H1 (cell line): ENCODE measurements around the gene TRAPPC2L. TPM values are rescaled to one million over a fixed set of nuclear protein-coding genes. Genes with fewer than 3 reads are reported as not detected.
A peak's percentile ranks its signal among the peaks of the same experiment; 100 is the strongest.

Source experiments
- CTCF ChIA-PET: fragments of 300-600 bp; sonication (Branson Sonifier 250); formaldehyde crosslinking; loops from one replicate; lab custom pipeline; 2021; ENCODE audit not compliant: partially characterized antibody; lab: Charles Lee
- POLR2A ChIA-PET: fragments of 300-600 bp; sonication (Branson Sonifier 250); formaldehyde crosslinking; loops from one replicate; lab custom pipeline; 2021; ENCODE audit warnings: inconsistent platforms; ENCODE audit not compliant: partially characterized antibody; lab: Charles Lee
- DNase-seq, 2 experiments: peaks; one replicate each; pipeline versions ENCODE4 v3.0.0 to v3.0.0-alpha.2; 2010 to 2022; ENCODE audit warnings: low spot score in 2 of 2, low read depth in 1 of 2, mixed read lengths in 1 of 2
- FAIRE-seq: peaks from 2 replicates; lab custom pipeline; 2011; peaks lifted over from hg19 to GRCh38; lab: Jason Lieb, UNC
- H2AFZ ChIP-seq: 2 replicates; pipeline ENCODE4 v1.8.1; 2012; ENCODE audit warnings: low read length, inconsistent platforms
- H2AK5ac ChIP-seq: 2 replicates; pipeline ENCODE4 v1.6.1; 2013; ENCODE audit warnings: low read depth, low read length
- H2BK120ac ChIP-seq: replicated peaks from 2 replicates; pipeline ENCODE3; 2013; ENCODE audit warnings: low read depth, low read length, inconsistent platforms
- H2BK12ac ChIP-seq: 2 replicates; pipeline ENCODE4 v1.6.1; 2013; ENCODE audit warnings: low read depth, low read length
- H2BK15ac ChIP-seq: 2 replicates; pipeline ENCODE4 v1.6.1; 2013; ENCODE audit warnings: low read length
- H2BK20ac ChIP-seq: 2 replicates; pipeline ENCODE4 v1.6.1; 2013; ENCODE audit warnings: low read length
- H2BK5ac ChIP-seq: 2 replicates; pipeline ENCODE4 v1.6.1; 2013; ENCODE audit warnings: low read depth, low read length
- H3K14ac ChIP-seq: 2 replicates; pipeline ENCODE4 v1.6.1; 2013; ENCODE audit warnings: inconsistent platforms; ENCODE audit not compliant: insufficient read length
- H3K18ac ChIP-seq: 2 replicates; pipeline ENCODE4 v1.6.1; 2013; ENCODE audit warnings: low read length; ENCODE audit errors: extremely low read depth
- H3K23ac ChIP-seq: 2 replicates; pipeline ENCODE4 v1.6.1; 2013; ENCODE audit warnings: inconsistent platforms; ENCODE audit not compliant: insufficient read length
- H3K23me2 ChIP-seq: 2 replicates; pipeline ENCODE4 v1.6.1; 2013; ENCODE audit warnings: low read depth, low read length
- H3K27ac ChIP-seq: 2 replicates; pipeline ENCODE4 v1.6.1; 2011; ENCODE audit warnings: low read depth, low read length, inconsistent platforms
- H3K27me3 ChIP-seq, 4 experiments: replicated peaks in 1 of 4; 1 replicate in 1 of 4; 2 replicates in 3 of 4; pipeline versions ENCODE4 v1.6.1 to v1.8.1; 2011 to 2013; ENCODE audit warnings: low read length in 3 of 4, mild to moderate bottlenecking in 3 of 4, inconsistent platforms in 2 of 4, mixed read lengths in 2 of 4, moderate library complexity in 1 of 4; ENCODE audit not compliant: control insufficient read depth in 3 of 4, insufficient read depth in 3 of 4; ENCODE audit errors: extremely low read depth in 1 of 4
- H3K36me3 ChIP-seq, 4 experiments: 2 replicates each; pipeline versions ENCODE4 v1.6.1 to v1.8.1; 2011 to 2013; ENCODE audit warnings: mild to moderate bottlenecking in 4 of 4, low read length in 3 of 4, moderate library complexity in 2 of 4, control low read depth in 1 of 4, inconsistent platforms in 1 of 4; ENCODE audit not compliant: insufficient read depth in 4 of 4, control insufficient read depth in 2 of 4
- H3K4ac ChIP-seq: replicated peaks from 2 replicates; pipeline ENCODE3; 2013; ENCODE audit warnings: low read length, low read depth, mixed read lengths, inconsistent platforms; ENCODE audit not compliant: insufficient read length
- H3K4me1 ChIP-seq, 4 experiments: replicated peaks in 1 of 4; 1 replicate in 1 of 4; 2 replicates in 3 of 4; pipeline versions ENCODE4 v1.6.1 to v1.8.1; 2011 to 2013; ENCODE audit warnings: low read length in 3 of 4, inconsistent platforms in 2 of 4, mixed read lengths in 1 of 4; ENCODE audit not compliant: insufficient read depth in 4 of 4, control insufficient read depth in 3 of 4
- H3K4me2 ChIP-seq, 2 experiments: 2 replicates each; pipeline versions ENCODE4 v1.6.1 to v1.8.1; 2011 to 2013; ENCODE audit warnings: low read depth in 2 of 2, low read length in 2 of 2, control low read depth in 1 of 2, inconsistent platforms in 1 of 2, mild to moderate bottlenecking in 1 of 2; ENCODE audit not compliant: insufficient read depth in 1 of 2
- H3K4me3 ChIP-seq, 4 experiments: fragments of 200-600, 300-600 bp in 1 of 4; sonication (generic), shearing (Covaris generic), sonication (Bioruptor Twin) in 1 of 4; 2 replicates each; pipeline versions ENCODE4 v1.5.1 to v1.8.1; 2011 to 2016; ENCODE audit warnings: low read length in 4 of 4, low read depth in 3 of 4, control low read depth in 2 of 4, inconsistent platforms in 2 of 4, mild to moderate bottlenecking in 2 of 4, mixed read lengths in 1 of 4, moderate library complexity in 1 of 4; ENCODE audit not compliant: insufficient read depth in 2 of 4; ENCODE audit errors: extremely low read depth in 1 of 4
- H3K56ac ChIP-seq: replicated peaks from 2 replicates; pipeline ENCODE3; 2013; ENCODE audit warnings: low read depth, mild to moderate bottlenecking, mixed read lengths, low read length, inconsistent platforms; ENCODE audit not compliant: insufficient read length
- H3K79me1 ChIP-seq: 2 replicates; pipeline ENCODE4 v1.6.1; 2013; ENCODE audit warnings: low read depth, low read length, control low read depth
- H3K79me2 ChIP-seq, 2 experiments: 2 replicates each; pipeline versions ENCODE4 v1.6.1 to v1.8.1; 2012 to 2013; ENCODE audit warnings: low read length in 2 of 2, mild to moderate bottlenecking in 2 of 2, inconsistent platforms in 1 of 2; ENCODE audit not compliant: insufficient read depth in 2 of 2, control insufficient read depth in 1 of 2
- H3K9ac ChIP-seq, 4 experiments: replicated peaks in 1 of 4; 1 replicate in 1 of 4; 2 replicates in 3 of 4; pipeline versions ENCODE4 v1.6.1 to v1.8.1; 2011 to 2013; ENCODE audit warnings: low read depth in 3 of 4, low read length in 3 of 4, control low read depth in 2 of 4, mild to moderate bottlenecking in 2 of 4, moderate library complexity in 2 of 4, inconsistent platforms in 1 of 4; ENCODE audit errors: extremely low read depth in 1 of 4
- H3K9me3 ChIP-seq, 2 experiments: 2 replicates each; pipeline versions ENCODE4 v1.6.1 to v1.8.1; 2012 to 2013; ENCODE audit warnings: mild to moderate bottlenecking in 2 of 2, moderate library complexity in 2 of 2, control low read depth in 1 of 2, inconsistent platforms in 1 of 2, low read depth in 1 of 2, low read length in 1 of 2, mixed read lengths in 1 of 2; ENCODE audit not compliant: insufficient read depth in 2 of 2
- H4K20me1 ChIP-seq, 2 experiments: replicated peaks in 1 of 2; 2 replicates each; pipeline versions ENCODE3 to v1.8.1; 2011 to 2013; ENCODE audit warnings: inconsistent platforms in 2 of 2, low read length in 2 of 2, mild to moderate bottlenecking in 1 of 2; ENCODE audit not compliant: insufficient read depth in 2 of 2, control insufficient read depth in 1 of 2
- H4K5ac ChIP-seq: 2 replicates; pipeline ENCODE4 v1.6.1; 2013; ENCODE audit warnings: low read length, low read depth, mixed read lengths, inconsistent platforms; ENCODE audit not compliant: insufficient read length
- H4K8ac ChIP-seq: 2 replicates; pipeline ENCODE4 v1.8.0; 2013; ENCODE audit warnings: mild to moderate bottlenecking, moderate library complexity, low read length, inconsistent platforms; ENCODE audit not compliant: insufficient read depth; ENCODE audit errors: extremely low read depth
- H4K91ac ChIP-seq: replicated peaks from 2 replicates; pipeline ENCODE3; 2013; ENCODE audit warnings: low read length, mixed read lengths, inconsistent platforms; ENCODE audit not compliant: insufficient read length
- BRCA1 ChIP-seq: IDR thresholded peaks from 2 replicates; pipeline ENCODE4 v1.6.1; 2012; ENCODE audit warnings: low read depth, low read length, improper control_type of control experiment
- CBX5 ChIP-seq: fragments of 300-800, 300-1000 bp; sonication (generic); IDR thresholded peaks from 2 replicates; pipeline ENCODE4 v1.7.1; 2016; ENCODE audit warnings: antibody characterized with exemption, low read length, low read depth
- CREB1 ChIP-seq: IDR thresholded peaks from 2 replicates; pipeline ENCODE4 v1.6.1; 2012; ENCODE audit warnings: inconsistent platforms
- GTF2F1 ChIP-seq: IDR thresholded peaks from 2 replicates; pipeline ENCODE4 v1.6.1; 2012; ENCODE audit warnings: low read depth, low read length, improper control_type of control experiment, borderline replicate concordance
- HDAC6 ChIP-seq: IDR thresholded peaks from one replicate; pipeline ENCODE4 v1.7.1; 2012; ENCODE audit warnings: low read depth, mild to moderate bottlenecking, inconsistent platforms, low read length, moderate library complexity
- POLR2AphosphoS5 ChIP-seq: IDR thresholded peaks from 2 replicates; pipeline ENCODE4 v1.6.1; 2011; ENCODE audit warnings: low read depth, low read length
- RAD21 ChIP-seq, 2 experiments: IDR thresholded peaks in 1 of 2; conservative IDR thresholded peaks in 1 of 2; 2 replicates each; pipeline ENCODE4 v1.6.1; 2011; ENCODE audit warnings: low read depth in 2 of 2, low read length in 2 of 2, improper control_type of control experiment in 1 of 2, inconsistent platforms in 1 of 2, mild to moderate bottlenecking in 1 of 2, moderate library complexity in 1 of 2
- SP1 ChIP-seq: IDR thresholded peaks from 2 replicates; pipeline ENCODE4 v1.6.1; 2011; ENCODE audit warnings: low read depth, low read length
- TCF12 ChIP-seq: IDR thresholded peaks from 2 replicates; pipeline ENCODE4 v1.6.1; 2011; ENCODE audit warnings: low read depth, mild to moderate bottlenecking, low read length
- YY1 ChIP-seq: IDR thresholded peaks from 2 replicates; pipeline ENCODE4 v1.6.1; 2011; ENCODE audit warnings: low read depth, mild to moderate bottlenecking, low read length
- WGBS, 2 experiments: shearing (Covaris generic) in 1 of 2; methylation state at CpG; one replicate each; pipeline versions ENCODE4 v1.1.6 to v1.1.7; 2013 to 2015; ENCODE audit warnings: low lambda C conversion rate in 2 of 2, mixed read lengths in 2 of 2, inconsistent platforms in 1 of 2, low coverage in 1 of 2, missing lambda C conversion rate in 1 of 2; ENCODE audit not compliant: insufficient replicate concordance in 2 of 2, insufficient coverage in 1 of 2, insufficient read length in 1 of 2; ENCODE audit errors: extremely low coverage in 1 of 2, missing lambda C conversion rate in 1 of 2; 5-methylcytosine and 5-hydroxymethylcytosine counted together
- polyA plus RNA-seq, 7 experiments: library from polyadenylated mRNA; depleted of rRNA in 3 of 7; stranded (reverse) in 5 of 7; unstranded in 2 of 7; fragments of >200 nt in 5 of 7; fragments of 200-250 nt in 2 of 7; gene quantifications; 1 replicate in 5 of 7; 2 replicates in 1 of 7; 4 replicates in 1 of 7; pipeline versions ENCODE4 v1.2.1 to v1.2.3, GENCODE V29; 2011 to 2013; ENCODE audit warnings: missing spikeins in 2 of 7, mixed read lengths in 2 of 7
- total RNA-seq: library from RNA; stranded (reverse); fragmentation: NEBNext Ultra II Directional; extraction: Animal tissue kit (Norgen Biotek cat#: 25700); gene quantifications from 2 replicates; pipeline ENCODE4 v1.2.1, GENCODE V29; 2021
- TF ChIP-seq, protein P1 (sequence below): IDR thresholded peaks from 2 replicates; pipeline ENCODE4 v1.6.1; 2011; ENCODE audit warnings: low read length, improper control_type of control experiment

TRAPPC2L gene
- total and polyA plus RNA-seq, 2 of the 8 experiments (the other 6 are each of a cell fraction or from before 2014, with no cell fraction given), result 98.7 to 133 TPM

DNA sequence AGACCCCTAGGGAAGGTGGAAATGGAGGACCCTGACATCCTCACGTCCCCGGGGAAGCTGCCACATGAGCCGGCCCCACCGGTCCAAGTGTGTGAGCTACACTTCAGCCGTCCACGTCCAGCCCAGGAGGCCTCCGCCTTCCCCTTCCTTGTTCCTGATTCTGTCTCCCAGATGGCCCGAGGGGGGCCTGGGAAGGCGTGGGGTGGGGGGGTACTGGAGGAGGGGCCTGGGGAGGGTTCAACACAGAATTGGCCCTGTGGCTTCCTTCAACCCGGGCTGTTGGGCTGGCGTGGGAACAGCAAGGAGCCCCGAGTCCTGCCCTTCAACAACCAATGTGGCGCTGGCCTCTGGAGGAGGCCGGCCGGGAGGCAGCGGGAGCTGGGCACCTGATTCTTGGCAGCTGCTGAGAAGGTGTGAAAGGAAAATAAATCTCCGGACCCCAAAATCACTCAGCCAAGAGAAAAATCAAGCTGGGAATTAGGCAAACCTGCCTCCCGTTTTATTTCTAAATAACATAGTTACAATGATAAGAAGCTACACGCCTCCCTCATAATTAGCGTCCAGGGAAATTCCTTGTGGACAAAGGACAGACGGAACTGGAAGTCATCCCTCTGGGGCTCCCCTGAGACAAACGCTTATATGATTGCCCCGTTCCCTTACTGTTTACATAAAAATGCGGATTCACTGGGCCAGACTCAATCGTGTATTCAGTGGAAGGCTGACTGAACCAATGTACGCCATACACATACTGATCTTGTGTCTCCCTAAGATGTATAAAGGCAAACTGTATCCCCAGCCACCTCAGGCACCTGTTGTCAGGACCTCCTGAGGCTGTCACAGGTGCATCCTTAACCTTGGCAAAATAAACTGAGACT lies 43.4 kb upstream of the TRAPPC2L start:
- H3K4me2 ChIP-seq, result no peak overlapping the region
- TF ChIP-seq POLR2AphosphoS5 (no peak), RAD21 (IDR thresholded peaks at IDR 0.05 in 1 of 2, conservative IDR thresholded peaks at IDR 0.05 in 1 of 2; ENCODE audit: low read depth in 2 of 2, low read length in 2 of 2) (no peak), YY1 (no peak), HDAC6 (no peak), GTF2F1 (no peak), TCF12 (no peak), CREB1 (no peak), BRCA1 (no peak), SP1 (no peak), CBX5 (no peak)
- TF ChIP-seq, protein P1, sequence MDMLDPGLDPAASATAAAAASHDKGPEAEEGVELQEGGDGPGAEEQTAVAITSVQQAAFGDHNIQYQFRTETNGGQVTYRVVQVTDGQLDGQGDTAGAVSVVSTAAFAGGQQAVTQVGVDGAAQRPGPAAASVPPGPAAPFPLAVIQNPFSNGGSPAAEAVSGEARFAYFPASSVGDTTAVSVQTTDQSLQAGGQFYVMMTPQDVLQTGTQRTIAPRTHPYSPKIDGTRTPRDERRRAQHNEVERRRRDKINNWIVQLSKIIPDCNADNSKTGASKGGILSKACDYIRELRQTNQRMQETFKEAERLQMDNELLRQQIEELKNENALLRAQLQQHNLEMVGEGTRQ, result no peak

More for the DNA sequence above, 43.4 kb upstream of the TRAPPC2L start:
- Histone ChIP-seq H2BK15ac (no peak overlapping the region), H2AFZ (no peak overlapping the region), H3K9ac (no peak overlapping the region), H2BK5ac (peak overlapping the region; percentile 44; the same call in 1 of the 2 replicates), H3K23ac (no peak overlapping the region), H3K23me2 (peaks cover 10% of the 10 kb centered on the region), H3K27ac (no peak overlapping the region), H4K8ac (no peak overlapping the region), H3K36me3 (peaks cover 4 to 23% (median 10%) of the 10 kb centered on the region in 4 experiments), H2BK120ac (no peak overlapping the region), H2BK20ac (no peak overlapping the region), H3K18ac (no peak overlapping the region), H3K4me3 (no peak overlapping the region), H3K9me3 (no peaks in the 10 kb centered on the region), H3K27me3 (no peaks in the 10 kb centered on the region), H4K5ac (no peak overlapping the region), H4K20me1 (peaks cover 13 to 21% of the 10 kb centered on the region in 2 experiments), H3K4me1 (peaks cover 0 to 11% (median 4%) of the 10 kb centered on the region in 4 experiments; a peak in 5 of 7 replicates), H3K14ac (no peak overlapping the region), H3K79me2 (peaks cover 0 to 18% of the 10 kb centered on the region in 2 experiments; a peak in 2 of 4 replicates), H4K91ac (peak overlapping the region; percentile 81), H2BK12ac (peak overlapping the region; percentile 2; the same call in 1 of the 2 replicates), H3K4ac (no peak overlapping the region), H2AK5ac (no peak overlapping the region), H3K79me1 (0 out of 2 replicates have a peak, but pooled peaks cover 4% of the 10 kb centered on the region), H3K56ac (no peak overlapping the region)
- POLR2A ChIA-PET, result interaction anchor here (0.8 to 8.1 kb wide), 11 partner anchors 6 to 360 kb away, joined by 3 to 77 read pairs (median 5); partner anchors contain the start of genes CDT1, GALNS and TRAPPC2L
- DNase-seq (no peak), FAIRE-seq (no peak)
- CTCF ChIA-PET, result interaction anchor here (0.6 to 5.7 kb wide), 21 partner anchors 9 to 403 kb away, joined by 3 to 29 read pairs (median 4); partner anchors contain the start of genes GALNS and TRAPPC2L
- 84% methylated on average over 21 of the region's 26 CpGs; no CpG with 5 or more reads in 1 of the 2 experiments for WGBS, 2 experiments
